Activated CD8-positive, alpha-beta T cell treated with anti-CD3 and anti-CD28 coated beads for 36 hours (primary cell): ENCODE measurements around the gene EHMT1. TPM values are rescaled to one million over a fixed set of nuclear protein-coding genes. Genes with fewer than 3 reads are reported as not detected.
"Not testable (repeated sequence)": the region's sequence is repeated elsewhere in the genome, so short reads cannot be mapped to it uniquely, and the experiment has no call there.

ENCODE experiments used
- ATAC-seq: fragments of 200-7000 bp; cut with Tn5 transposase; one replicate; pipeline ENCODE4 v1.10.0; 2021; ENCODE audit warnings: mild to moderate bottlenecking, moderate library complexity
- CTCF ChIA-PET: fragments of 350-600 bp; sonication (Branson Sonifier 250); formaldehyde crosslinking; loops from one replicate; lab custom pipeline; 2021; ENCODE audit warnings: antibody characterized with exemption; lab: Charles Lee
- POLR2A ChIA-PET: fragments of 350-600 bp; sonication (Branson Sonifier 250); formaldehyde crosslinking; loops from one replicate; lab custom pipeline; 2021; ENCODE audit warnings: antibody characterized with exemption; lab: Charles Lee
- DNase-seq: peaks from one replicate; pipeline ENCODE4 v3.0.0-alpha.2; 2020
- H3K27ac Mint-ChIP-seq: one replicate; pipeline ENCODE4 v1.8.0; 2021; ENCODE audit warnings: mild to moderate bottlenecking, mixed read lengths
- H3K27me3 Mint-ChIP-seq: one replicate; pipeline ENCODE4 v1.8.0; 2021; ENCODE audit warnings: mixed read lengths
- H3K36me3 Mint-ChIP-seq: one replicate; pipeline ENCODE4 v1.8.0; 2021; ENCODE audit warnings: low read depth, mixed read lengths
- H3K4me1 Mint-ChIP-seq: one replicate; pipeline ENCODE4 v1.8.0; 2021; ENCODE audit warnings: low read depth, mixed read lengths
- H3K4me3 Mint-ChIP-seq: one replicate; pipeline ENCODE4 v1.8.0; 2021; ENCODE audit warnings: mild to moderate bottlenecking, moderate library complexity, mixed read lengths
- H3K9me3 Mint-ChIP-seq: one replicate; pipeline ENCODE4 v1.8.0; 2021; ENCODE audit warnings: mixed read lengths
- CTCF ChIP-seq: fragments of 200-600 bp; IDR thresholded peaks from one replicate; pipeline ENCODE4 v1.8.0; 2022; ENCODE audit warnings: antibody characterized with exemption, mild to moderate bottlenecking
- intact Hi-C: fragments of 100-400 bp; cut with micrococcal nuclease; formaldehyde crosslinking; loops from one replicate; pipeline ENCODE4 v1.10.0; 2022
- total RNA-seq, 2 experiments: library from RNA; stranded (reverse); gene quantifications; one replicate each; pipeline ENCODE4 v1.2.3, GENCODE V29; 2021

The EHMT1 gene
- total RNA-seq, 2 experiments from 2014 or later: 62.1 to 67.1 TPM

GRCh38 chr9:137778336-137778735, 159.5 kb downstream of the EHMT1 start:
- no peak for DNase-seq
- ChIA-PET CTCF (no interaction called here), POLR2A (interaction anchor here (1.5 kb wide), 1 partner anchor 16 kb away, joined by 3 read pairs; no protein-coding TSS in a partner anchor)
- H3K36me3 Mint-ChIP-seq: peaks cover 16% of the 10 kb centered on the region
- intact Hi-C loops: no loop called here
- no peaks in the 10 kb centered on the region for H3K9me3 Mint-ChIP-seq
- H3K4me3 Mint-ChIP-seq: no peak overlapping the region
- ATAC-seq: no peak
- no peak overlapping the region for H3K27ac Mint-ChIP-seq
- H3K27me3 Mint-ChIP-seq: no peaks in the 10 kb centered on the region
- H3K4me1 Mint-ChIP-seq: no peaks in the 10 kb centered on the region
- no peak for TF ChIP-seq CTCF

- CTCF ChIA-PET: no interaction called here
These were observed 160.1 kb downstream of the EHMT1 start for GRCh38 chr9:137778914-137779313.

GRCh38 chr9:137780031-137780430, 161.2 kb downstream of the EHMT1 start:
- CTCF ChIA-PET, H3K4me3 Mint-ChIP-seq, DNase-seq, H3K27me3 Mint-ChIP-seq, intact Hi-C loops, POLR2A ChIA-PET, H3K9me3 Mint-ChIP-seq, H3K4me1 Mint-ChIP-seq, H3K27ac Mint-ChIP-seq, ATAC-seq: not testable (repeated sequence)
- H3K36me3 Mint-ChIP-seq: peaks cover 19% of the 10 kb centered on the region

More at GRCh38 chr9:137778914-137779313, 160.1 kb downstream of the EHMT1 start:
- H3K4me3 Mint-ChIP-seq: no peak overlapping the region
- no peaks in the 10 kb centered on the region for H3K4me1 Mint-ChIP-seq
- POLR2A ChIA-PET: no interaction called here
- intact Hi-C loops: no loop called here
- TF ChIP-seq CTCF: no peak
- DNase-seq (no peak), ATAC-seq (no peak)
- H3K9me3 Mint-ChIP-seq: no peaks in the 10 kb centered on the region
- peaks cover 16% of the 10 kb centered on the region for H3K36me3 Mint-ChIP-seq
- no peaks in the 10 kb centered on the region for H3K27me3 Mint-ChIP-seq
- H3K27ac Mint-ChIP-seq: no peak overlapping the region

- H3K36me3 Mint-ChIP-seq: peaks cover 25% of the 10 kb centered on the region
- H3K27me3 Mint-ChIP-seq: no peaks in the 10 kb centered on the region
- H3K9me3 Mint-ChIP-seq: no peaks in the 10 kb centered on the region
- ChIA-PET CTCF (no interaction called here), POLR2A (interaction anchor here (0.6 kb wide), 1 partner anchor 654 kb away, joined by 5 read pairs; no protein-coding TSS in a partner anchor)
- TF ChIP-seq CTCF: no peak
- no peak overlapping the region for H3K4me3 Mint-ChIP-seq
- ATAC-seq: no peak
- H3K27ac Mint-ChIP-seq: no peak overlapping the region
- H3K4me1 Mint-ChIP-seq: no peaks in the 10 kb centered on the region
- no peak for DNase-seq
- intact Hi-C loops: no loop called here
These were observed 163.2 kb downstream of the EHMT1 start for GRCh38 chr9:137781906-137782585.

DNA sequence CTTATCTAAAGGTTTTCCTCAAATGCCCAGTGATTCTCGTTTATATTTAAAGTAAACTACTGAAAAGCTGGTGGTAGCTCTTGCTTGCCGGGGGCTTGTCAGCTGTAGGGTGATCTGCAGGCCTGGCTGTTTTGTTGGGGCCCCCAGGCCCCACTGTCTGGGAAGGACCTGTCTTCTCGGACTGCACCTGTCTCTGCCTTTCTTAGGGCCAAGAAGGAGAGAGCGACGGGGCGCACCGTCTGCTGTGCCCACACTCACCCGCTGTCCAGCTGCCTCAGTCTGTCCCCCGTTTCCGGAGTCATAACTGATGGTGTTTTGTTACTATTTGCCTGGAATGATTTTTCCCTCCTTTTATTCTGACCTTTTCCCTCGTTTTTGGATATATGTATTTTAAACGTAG, 164.7 kb downstream of the EHMT1 start:
- no peak for DNase-seq
- Mint-ChIP-seq H3K27me3 (no peaks in the 10 kb centered on the region), H3K4me1 (no peaks in the 10 kb centered on the region), H3K9me3 (no peaks in the 10 kb centered on the region), H3K27ac (no peak overlapping the region), H3K4me3 (no peak overlapping the region), H3K36me3 (peaks cover 26% of the 10 kb centered on the region)
- intact Hi-C loops: no loop called here
- no peak for ATAC-seq
- ChIA-PET POLR2A (no interaction called here), CTCF (interaction anchor here (1.4 kb wide), 1 partner anchor 110 kb away, joined by 5 read pairs; no protein-coding TSS in a partner anchor)
- no peak for TF ChIP-seq CTCF
